ENCODE measurements around the gene PDE6A.

Gene PDE6A

DNA sequence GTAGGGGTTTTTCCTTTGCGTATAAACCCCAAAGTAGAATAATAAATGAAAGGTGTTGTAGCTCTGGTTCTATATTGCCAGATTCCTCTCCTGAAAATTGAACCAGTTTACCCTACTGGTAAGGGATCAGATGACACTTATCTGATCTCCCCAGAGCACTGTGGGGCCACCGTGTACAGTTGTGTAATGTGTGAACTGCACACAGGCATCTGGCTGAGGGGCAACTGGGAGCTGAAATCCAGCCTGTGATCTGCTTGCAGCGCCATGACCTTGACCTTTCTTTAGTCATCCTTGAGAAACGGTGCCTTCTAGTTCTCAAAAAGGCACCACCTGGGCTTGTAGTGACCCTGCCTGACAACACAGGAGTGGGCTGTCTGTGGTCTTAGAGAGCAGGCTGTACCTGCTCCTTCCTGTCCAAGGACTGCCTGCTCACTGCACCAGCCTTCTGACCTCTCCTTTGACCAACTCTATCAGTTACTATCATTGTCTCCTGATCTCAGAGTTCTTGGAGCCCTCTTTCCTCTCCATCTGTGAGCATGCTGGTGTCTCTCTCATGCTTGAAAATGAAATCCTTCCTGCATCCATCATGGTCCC, 40.2 kb downstream of the PDE6A start:
- no peak overlapping the region for H3K4me3 ChIP-seq (ENCODE audit: low read depth, low read length)
- TF ChIP-seq, protein P1, sequence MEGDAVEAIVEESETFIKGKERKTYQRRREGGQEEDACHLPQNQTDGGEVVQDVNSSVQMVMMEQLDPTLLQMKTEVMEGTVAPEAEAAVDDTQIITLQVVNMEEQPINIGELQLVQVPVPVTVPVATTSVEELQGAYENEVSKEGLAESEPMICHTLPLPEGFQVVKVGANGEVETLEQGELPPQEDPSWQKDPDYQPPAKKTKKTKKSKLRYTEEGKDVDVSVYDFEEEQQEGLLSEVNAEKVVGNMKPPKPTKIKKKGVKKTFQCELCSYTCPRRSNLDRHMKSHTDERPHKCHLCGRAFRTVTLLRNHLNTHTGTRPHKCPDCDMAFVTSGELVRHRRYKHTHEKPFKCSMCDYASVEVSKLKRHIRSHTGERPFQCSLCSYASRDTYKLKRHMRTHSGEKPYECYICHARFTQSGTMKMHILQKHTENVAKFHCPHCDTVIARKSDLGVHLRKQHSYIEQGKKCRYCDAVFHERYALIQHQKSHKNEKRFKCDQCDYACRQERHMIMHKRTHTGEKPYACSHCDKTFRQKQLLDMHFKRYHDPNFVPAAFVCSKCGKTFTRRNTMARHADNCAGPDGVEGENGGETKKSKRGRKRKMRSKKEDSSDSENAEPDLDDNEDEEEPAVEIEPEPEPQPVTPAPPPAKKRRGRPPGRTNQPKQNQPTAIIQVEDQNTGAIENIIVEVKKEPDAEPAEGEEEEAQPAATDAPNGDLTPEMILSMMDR (IDR thresholded peaks at IDR 0.05; ENCODE audit: low read depth, low read length, missing control alignments): no peak
- DNase-seq (ENCODE audit: low read depth): no peak

DNA sequence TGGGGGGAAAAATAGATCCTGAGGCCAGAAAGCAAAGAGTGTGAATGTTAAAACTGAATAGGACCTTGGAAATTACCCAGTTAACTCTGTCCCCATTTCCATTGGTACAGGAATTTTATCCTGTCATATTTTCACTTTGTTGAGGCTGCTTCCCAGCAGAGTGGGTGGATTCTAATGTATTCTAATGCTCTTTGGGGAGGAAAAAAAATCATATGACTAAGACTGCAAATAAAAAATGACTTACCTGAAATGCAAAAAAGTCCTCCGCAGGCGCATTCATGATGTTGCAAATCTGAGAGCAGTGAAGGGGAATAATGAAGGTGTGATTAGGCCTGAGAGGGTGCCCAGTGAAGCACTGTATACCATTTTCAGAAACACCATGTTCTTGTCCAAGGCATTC, 41.2 kb downstream of the PDE6A start:
- no peak overlapping the region for H3K4me3 ChIP-seq (ENCODE audit: low read depth, low read length)
- TF ChIP-seq, protein P1 (IDR thresholded peaks at IDR 0.05; ENCODE audit: low read depth, low read length, missing control alignments): no peak
- no peak for DNase-seq (ENCODE audit: low read depth)

DNA sequence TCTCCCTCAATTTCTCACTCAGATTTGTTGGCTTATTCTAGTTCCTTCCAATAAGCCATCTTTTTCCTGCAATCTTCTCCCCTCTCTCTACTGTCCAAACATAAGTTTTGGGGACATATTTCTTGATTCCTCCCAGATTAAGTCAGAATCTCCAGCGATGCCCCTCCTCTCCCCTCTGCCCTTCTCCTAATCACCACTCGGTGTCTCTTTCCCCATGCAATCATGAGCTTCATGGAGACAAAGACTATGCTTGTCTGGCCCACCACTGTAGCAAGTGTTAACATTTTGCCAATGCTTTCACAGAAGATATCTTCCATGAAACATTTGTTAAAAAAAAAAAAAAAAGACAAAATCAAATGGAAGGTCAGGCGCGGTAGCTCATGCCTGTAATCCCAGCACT, 42.4 kb downstream of the PDE6A start:
- DNase-seq (ENCODE audit: low read depth): no peak

DNA sequence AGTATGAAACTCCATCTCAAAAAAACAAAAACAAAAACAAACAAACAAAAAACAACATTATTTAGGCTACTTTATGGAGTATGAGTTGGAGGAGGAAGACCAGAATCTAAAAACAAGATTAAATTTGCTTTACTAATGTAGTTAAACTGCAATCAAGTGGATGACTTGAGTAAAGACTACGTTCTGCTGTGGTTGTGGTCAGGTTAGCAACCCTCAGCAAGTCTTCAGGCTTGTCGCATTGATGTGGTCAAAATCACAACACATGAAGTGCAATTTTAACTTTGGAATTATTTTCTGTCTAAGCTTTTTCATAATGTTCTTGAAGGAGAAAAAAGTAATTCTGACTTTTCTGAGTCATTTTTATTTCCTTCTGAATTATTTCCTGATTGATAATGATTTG, 43.1 kb downstream of the PDE6A start:
- H3K4me3 ChIP-seq (ENCODE audit: low read depth, low read length): no peak overlapping the region
- TF ChIP-seq, protein P1 (IDR thresholded peaks at IDR 0.05; ENCODE audit: low read depth, low read length, missing control alignments): no peak
- no peak for DNase-seq (ENCODE audit: low read depth)

More for the DNA sequence above, 42.4 kb downstream of the PDE6A start:
- TF ChIP-seq, protein P1 (IDR thresholded peaks at IDR 0.05; ENCODE audit: low read depth, low read length, missing control alignments): no peak
- no peak overlapping the region for H3K4me3 ChIP-seq (ENCODE audit: low read depth, low read length)

DNA sequence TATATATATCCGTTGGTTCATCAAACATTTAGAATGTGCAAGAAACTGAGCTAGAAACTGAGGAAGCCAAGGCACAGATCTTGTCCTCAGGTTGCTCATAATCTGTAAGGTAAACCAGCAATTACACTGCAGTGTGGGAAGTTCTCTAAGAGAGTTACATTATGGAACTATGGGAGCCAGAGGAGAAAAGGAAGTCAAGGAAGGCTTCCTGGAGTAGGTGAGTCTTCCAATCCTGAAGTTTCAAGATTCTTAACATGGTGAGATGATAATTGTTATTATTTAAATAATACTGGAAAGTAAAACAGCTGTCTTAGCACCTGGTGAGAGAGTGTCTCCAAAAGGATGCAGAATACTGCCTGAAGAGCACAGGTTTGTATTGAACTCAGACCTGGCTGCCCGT, 44.2 kb downstream of the PDE6A start:
- H3K4me3 ChIP-seq (ENCODE audit: low read depth, low read length): no peak overlapping the region
- TF ChIP-seq, protein P1 (IDR thresholded peaks at IDR 0.05; ENCODE audit: low read depth, low read length, missing control alignments): no peak
- no peak for DNase-seq (ENCODE audit: low read depth)

DNA sequence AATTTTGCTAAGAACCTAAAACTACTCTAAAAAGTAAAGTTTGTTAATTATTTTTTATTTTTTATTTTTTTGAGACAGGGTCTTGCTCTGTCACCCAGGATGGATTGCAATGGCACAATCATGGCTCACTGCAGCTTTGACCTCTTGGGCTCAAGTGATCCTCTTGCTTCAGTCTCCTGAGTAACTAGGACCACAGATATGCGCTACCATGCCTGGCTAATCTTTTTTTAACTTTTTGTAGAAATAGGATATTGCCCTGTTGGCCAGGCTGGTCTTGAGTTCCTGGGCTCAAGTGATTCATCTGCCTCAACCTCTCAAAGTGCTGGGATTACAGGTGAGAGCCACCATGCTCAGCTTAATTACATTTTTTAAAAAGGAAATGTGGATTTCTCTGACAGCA, 45.8 kb downstream of the PDE6A start:
- TF ChIP-seq, protein P1 (IDR thresholded peaks at IDR 0.05; ENCODE audit: low read depth, low read length, missing control alignments): no peak
- DNase-seq (ENCODE audit: low read depth): no peak
- H3K4me3 ChIP-seq (ENCODE audit: low read depth, low read length): no peak overlapping the region
